Cardiac muscle cell (in vitro differentiated cells and primary cell): ENCODE measurements around the gene KRT16. TPM values are rescaled to one million over a fixed set of nuclear protein-coding genes. Genes with fewer than 3 reads are reported as not detected.
"Not testable (repeated sequence)": the region's sequence is repeated elsewhere in the genome, so short reads cannot be mapped to it uniquely, and the experiment has no call there.

ENCODE experiments used
- DNase-seq, 2 donors: peaks; one replicate each; pipeline versions ENCODE4 v3.0.0 to v3.0.0-alpha.2; 2010 to 2017; ENCODE audit warnings: low read depth in 1 of 2, low spot score in 1 of 2
- H3K27ac ChIP-seq: fragments of 200-600 bp; sonication (generic); 2 replicates; pipeline ENCODE4 v1.5.1; 2016
- H3K27me3 ChIP-seq: fragments of 200-600 bp; sonication (generic); 2 replicates; pipeline ENCODE4 v1.6.0; 2016; ENCODE audit warnings: control low read depth
- H3K36me3 ChIP-seq: fragments of 200-600 bp; sonication (generic); 2 replicates; pipeline ENCODE4 v1.5.1; 2016; ENCODE audit warnings: control low read depth
- H3K4me1 ChIP-seq: fragments of 200-600 bp; sonication (generic); 2 replicates; pipeline ENCODE4 v1.8.1; 2017; ENCODE audit warnings: low read depth, mild to moderate bottlenecking, mixed run types
- H3K4me3 ChIP-seq: fragments of 200-600 bp; sonication (generic); 2 replicates; pipeline ENCODE4 v1.5.1; 2016; ENCODE audit warnings: mild to moderate bottlenecking
- H3K9me3 ChIP-seq: fragments of 200-600 bp; sonication (generic); 2 replicates; pipeline ENCODE4 v1.5.1; 2017; ENCODE audit warnings: low read depth, mild to moderate bottlenecking, control low read depth
- polyA plus RNA-seq: library from polyadenylated mRNA; unstranded; fragments of >200 nt; fragmentation: Nextera tagmentation; extraction: Ambion mirVana; gene quantifications from 2 replicates; pipeline ENCODE4 v1.2.1, GENCODE V29; 2016
- total RNA-seq: library from RNA; depleted of rRNA; stranded (reverse); fragments of >200 nt; gene quantifications from 2 replicates; pipeline ENCODE4 v1.2.3, GENCODE V29; 2016
- TF ChIP-seq, protein P1 (sequence below): IDR thresholded peaks from 2 replicates; pipeline ENCODE4 v1.5.1; 2012; ENCODE audit warnings: low read depth, mild to moderate bottlenecking, low read length

Gene KRT16
- total and polyA plus RNA-seq, 2 experiments from 2014 or later: 0.16 TPM; not detected in 1

DNA sequence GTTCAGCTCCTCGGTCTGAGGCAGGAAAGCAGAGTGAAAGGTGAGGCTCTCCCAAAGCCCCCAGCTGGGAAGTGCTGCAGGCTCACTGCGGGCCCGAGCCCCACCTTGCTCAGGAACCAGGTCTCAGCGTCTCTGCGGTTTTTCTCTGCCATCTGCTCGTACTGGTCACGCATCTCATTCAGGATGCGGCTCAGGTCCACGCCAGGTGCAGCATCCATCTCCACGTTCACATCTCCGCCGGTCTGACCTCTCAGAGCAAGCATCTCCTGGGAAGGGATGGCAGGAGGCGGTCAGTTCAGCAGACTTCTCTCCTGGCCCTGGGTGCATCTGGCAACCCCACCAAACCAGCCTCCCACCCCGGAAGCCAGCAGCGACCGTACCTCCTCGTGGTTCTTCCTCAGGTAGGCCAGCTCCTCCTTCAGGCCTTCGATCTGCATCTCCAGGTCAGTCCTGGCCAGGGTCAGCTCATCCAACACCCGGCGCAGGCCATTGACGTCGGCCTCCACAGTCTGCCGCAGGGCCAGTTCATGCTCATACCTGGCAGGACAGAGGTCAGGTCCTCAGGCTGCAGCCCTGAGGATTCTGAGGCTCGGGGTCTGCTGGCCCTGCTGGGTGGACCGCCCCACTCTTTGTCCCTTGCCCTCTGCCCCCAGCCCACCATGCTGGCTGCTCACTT lies 1.5 kb downstream of the KRT16 start:
- TF ChIP-seq, protein P1, sequence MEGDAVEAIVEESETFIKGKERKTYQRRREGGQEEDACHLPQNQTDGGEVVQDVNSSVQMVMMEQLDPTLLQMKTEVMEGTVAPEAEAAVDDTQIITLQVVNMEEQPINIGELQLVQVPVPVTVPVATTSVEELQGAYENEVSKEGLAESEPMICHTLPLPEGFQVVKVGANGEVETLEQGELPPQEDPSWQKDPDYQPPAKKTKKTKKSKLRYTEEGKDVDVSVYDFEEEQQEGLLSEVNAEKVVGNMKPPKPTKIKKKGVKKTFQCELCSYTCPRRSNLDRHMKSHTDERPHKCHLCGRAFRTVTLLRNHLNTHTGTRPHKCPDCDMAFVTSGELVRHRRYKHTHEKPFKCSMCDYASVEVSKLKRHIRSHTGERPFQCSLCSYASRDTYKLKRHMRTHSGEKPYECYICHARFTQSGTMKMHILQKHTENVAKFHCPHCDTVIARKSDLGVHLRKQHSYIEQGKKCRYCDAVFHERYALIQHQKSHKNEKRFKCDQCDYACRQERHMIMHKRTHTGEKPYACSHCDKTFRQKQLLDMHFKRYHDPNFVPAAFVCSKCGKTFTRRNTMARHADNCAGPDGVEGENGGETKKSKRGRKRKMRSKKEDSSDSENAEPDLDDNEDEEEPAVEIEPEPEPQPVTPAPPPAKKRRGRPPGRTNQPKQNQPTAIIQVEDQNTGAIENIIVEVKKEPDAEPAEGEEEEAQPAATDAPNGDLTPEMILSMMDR: no peak
- no peak for DNase-seq
- Histone ChIP-seq H3K4me3 (no peak overlapping the region), H3K27ac (no peak overlapping the region), H3K27me3 (no peaks in the 10 kb centered on the region), H3K4me1 (peaks cover 5% of the 10 kb centered on the region), H3K9me3 (no peaks in the 10 kb centered on the region), H3K36me3 (no peaks in the 10 kb centered on the region)

DNA sequence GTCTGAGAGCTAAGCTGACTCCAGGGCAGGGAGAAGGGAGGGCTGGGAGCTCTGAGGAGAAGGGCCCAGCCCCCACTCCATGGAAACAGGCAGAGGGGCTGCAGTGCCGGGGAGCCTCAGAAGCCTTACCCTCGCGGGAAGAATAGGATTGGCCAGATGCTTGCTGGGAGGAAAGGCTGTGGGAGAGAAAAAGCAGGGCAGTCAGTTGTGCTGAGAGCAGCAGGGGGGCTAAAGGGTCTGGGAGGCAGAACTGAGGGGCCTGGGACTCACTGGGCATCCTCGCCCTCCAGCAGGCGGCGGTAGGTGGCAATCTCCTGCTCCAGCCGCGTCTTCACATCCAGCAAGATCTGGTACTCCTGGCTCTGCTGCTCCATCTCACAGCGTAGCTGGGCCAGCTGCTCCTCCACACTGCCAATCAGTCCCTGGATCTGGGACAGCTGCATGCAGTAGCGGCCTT lies 2.5 kb downstream of the KRT16 start:
- H3K36me3 ChIP-seq, H3K27me3 ChIP-seq, H3K4me1 ChIP-seq, H3K4me3 ChIP-seq, H3K9me3 ChIP-seq, H3K27ac ChIP-seq: not testable (repeated sequence)
- peak in 1 of 2 donors; percentile 7 for DNase-seq
- TF ChIP-seq, protein P1: peak; percentile 37

DNA sequence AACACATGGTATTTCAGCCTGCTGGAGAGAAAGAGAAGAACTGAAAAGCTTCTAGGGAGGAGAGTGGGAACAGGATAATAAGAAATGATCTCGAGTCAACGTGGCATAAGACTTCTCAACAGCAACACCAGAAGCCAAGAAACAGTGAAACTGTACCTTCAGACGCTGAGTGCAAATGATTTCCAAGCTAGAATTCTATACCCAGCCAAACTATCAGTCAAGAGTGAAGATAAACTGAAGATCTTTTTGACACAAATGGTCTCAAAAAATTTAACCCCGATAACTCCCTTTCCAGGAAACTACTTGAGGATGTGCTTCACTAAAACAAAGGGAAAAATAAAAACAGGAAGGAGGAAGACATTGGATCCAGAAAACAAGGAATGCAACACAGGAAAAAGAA lies 5.6 kb downstream of the KRT16 start:
- not testable (repeated sequence) for H3K4me1 ChIP-seq, H3K27me3 ChIP-seq, H3K9me3 ChIP-seq, H3K4me3 ChIP-seq, H3K36me3 ChIP-seq, DNase-seq, H3K27ac ChIP-seq

DNA sequence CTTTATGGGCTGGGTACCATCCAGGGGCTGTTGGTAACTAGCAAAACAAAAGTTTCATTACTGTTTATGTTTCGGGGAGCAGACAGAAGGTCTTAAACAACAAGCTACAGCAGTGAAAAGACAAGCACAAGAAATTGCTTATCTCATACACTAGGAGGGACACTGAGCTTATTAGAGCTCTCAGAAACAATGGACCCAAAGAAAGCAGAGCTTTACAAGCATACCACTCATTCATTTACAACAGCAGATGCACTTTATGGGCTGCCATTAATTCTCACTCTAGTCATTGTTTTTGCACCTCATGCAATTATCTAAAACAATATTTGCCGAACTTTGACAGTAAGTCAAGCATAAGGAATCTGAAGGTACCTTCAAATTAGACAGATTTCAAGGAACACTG lies 10.0 kb downstream of the KRT16 start:
- no peaks in the 10 kb centered on the region for H3K36me3 ChIP-seq

DNA sequence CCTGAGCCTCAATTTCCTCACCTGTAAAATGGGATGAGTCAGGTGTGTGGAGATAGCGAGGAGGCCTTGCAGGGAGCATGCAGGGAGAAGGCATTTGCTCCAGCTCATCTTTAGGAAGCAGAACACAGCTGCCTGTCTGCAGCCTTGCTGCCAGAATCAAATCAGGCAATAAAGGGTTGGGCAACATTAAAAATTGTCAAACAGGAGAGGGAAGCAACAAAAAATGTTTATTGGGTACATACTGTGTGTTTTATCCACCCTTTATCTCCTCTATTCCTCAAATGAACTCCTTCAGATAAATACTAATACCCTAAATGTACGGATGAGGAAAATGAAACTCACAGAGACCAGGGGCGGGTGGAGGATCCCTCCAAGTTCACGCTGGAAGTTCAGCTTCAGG lies 12.2 kb downstream of the KRT16 start:
- TF ChIP-seq, protein P1: no peak
- no peak for DNase-seq
- no peak overlapping the region for H3K27ac ChIP-seq
- no peaks in the 10 kb centered on the region for H3K27me3 ChIP-seq
- no peak overlapping the region for H3K4me3 ChIP-seq
- H3K36me3 ChIP-seq: no peaks in the 10 kb centered on the region
- H3K9me3 ChIP-seq: no peaks in the 10 kb centered on the region
- H3K4me1 ChIP-seq: no peaks in the 10 kb centered on the region

More for the DNA sequence above, 10.0 kb downstream of the KRT16 start:
- TF ChIP-seq, protein P1: no peak
- H3K27me3 ChIP-seq: no peaks in the 10 kb centered on the region
- DNase-seq: no peak
- H3K4me1 ChIP-seq: no peaks in the 10 kb centered on the region
- no peak overlapping the region for H3K4me3 ChIP-seq
- no peaks in the 10 kb centered on the region for H3K9me3 ChIP-seq
- H3K27ac ChIP-seq: no peak overlapping the region

DNA sequence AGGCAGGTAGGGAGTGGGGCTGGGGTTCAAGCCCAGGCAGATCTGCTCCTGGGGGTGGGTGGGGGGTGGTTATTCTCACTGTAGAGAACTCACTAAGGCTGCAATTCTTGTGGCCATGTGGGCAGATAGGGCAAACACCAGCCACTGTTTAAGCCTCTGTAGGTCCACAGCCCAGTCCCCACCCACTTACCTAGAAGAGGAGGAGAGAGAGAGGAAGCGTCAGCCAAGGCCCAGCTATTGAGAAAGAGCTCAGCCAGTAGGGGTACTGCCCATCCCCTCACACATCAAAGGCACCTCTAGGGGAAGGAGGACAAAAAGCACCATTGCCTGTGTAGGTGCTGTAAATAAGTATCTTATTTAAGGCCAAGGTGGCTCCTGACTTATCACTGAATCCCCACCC lies 12.9 kb downstream of the KRT16 start:
- DNase-seq: no peak
- Histone ChIP-seq H3K27ac (no peak overlapping the region), H3K9me3 (no peaks in the 10 kb centered on the region), H3K27me3 (no peaks in the 10 kb centered on the region), H3K4me1 (no peaks in the 10 kb centered on the region), H3K36me3 (no peaks in the 10 kb centered on the region), H3K4me3 (no peak overlapping the region)
- TF ChIP-seq, protein P1: no peak
